Gastrocnemius medialis (tissue), 4 donors: ENCODE measurements around the gene RIBC2.

Source experiments
- POLR2A ChIP-seq, 2 donors: fragments of 450-650 bp; IDR thresholded peaks; one replicate each; pipeline ENCODE4 v1.6.1; 2017; ENCODE audit warnings: antibody characterized with exemption in 2 of 2, mild to moderate bottlenecking in 2 of 2, moderate library complexity in 2 of 2
- TF ChIP-seq, protein P1 (sequence below), 5 experiments: fragments of 450-650 bp in 3 of 5; fragments of 200-600 bp in 2 of 5; sonication (generic) in 2 of 5; IDR thresholded peaks in 4 of 5; conservative IDR thresholded peaks in 1 of 5; 1 replicate in 4 of 5; 2 replicates in 1 of 5; pipeline ENCODE4 v1.5.1; 2016 to 2019; ENCODE audit warnings: antibody characterized with exemption in 5 of 5, mild to moderate bottlenecking in 3 of 5, moderate library complexity in 3 of 5

DNA sequence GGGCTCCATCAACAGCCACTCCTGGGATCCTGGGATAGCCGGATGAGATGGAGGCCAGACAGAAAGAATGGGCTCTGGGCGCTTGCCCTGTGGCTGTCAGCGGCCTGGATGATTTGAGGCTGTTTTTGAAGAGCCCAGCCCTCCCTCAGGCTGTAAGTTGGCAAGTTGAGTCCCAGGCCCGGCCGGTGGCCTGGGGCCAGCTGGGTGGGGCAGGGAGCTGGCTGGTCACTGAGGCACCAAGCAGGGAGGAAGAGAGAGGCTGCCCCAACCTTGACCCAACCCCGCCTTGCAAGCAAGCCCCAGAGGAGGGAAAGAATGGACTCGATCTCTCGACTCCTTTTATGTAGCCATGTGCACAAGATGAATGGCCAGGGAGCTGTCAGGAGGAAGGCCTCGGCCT is 34.9 kb downstream of the RIBC2 start:
- TF ChIP-seq, protein P1, sequence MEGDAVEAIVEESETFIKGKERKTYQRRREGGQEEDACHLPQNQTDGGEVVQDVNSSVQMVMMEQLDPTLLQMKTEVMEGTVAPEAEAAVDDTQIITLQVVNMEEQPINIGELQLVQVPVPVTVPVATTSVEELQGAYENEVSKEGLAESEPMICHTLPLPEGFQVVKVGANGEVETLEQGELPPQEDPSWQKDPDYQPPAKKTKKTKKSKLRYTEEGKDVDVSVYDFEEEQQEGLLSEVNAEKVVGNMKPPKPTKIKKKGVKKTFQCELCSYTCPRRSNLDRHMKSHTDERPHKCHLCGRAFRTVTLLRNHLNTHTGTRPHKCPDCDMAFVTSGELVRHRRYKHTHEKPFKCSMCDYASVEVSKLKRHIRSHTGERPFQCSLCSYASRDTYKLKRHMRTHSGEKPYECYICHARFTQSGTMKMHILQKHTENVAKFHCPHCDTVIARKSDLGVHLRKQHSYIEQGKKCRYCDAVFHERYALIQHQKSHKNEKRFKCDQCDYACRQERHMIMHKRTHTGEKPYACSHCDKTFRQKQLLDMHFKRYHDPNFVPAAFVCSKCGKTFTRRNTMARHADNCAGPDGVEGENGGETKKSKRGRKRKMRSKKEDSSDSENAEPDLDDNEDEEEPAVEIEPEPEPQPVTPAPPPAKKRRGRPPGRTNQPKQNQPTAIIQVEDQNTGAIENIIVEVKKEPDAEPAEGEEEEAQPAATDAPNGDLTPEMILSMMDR (IDR thresholded peaks at IDR 0.05 in 4 of 5, conservative IDR thresholded peaks at IDR 0.05 in 1 of 5), result no peak
- TF ChIP-seq POLR2A (IDR thresholded peaks at IDR 0.05), result no peak
